ENCODE data around the gene ZNRF1.
"Not testable (repeated sequence)": the region's sequence is repeated elsewhere in the genome, so short reads cannot be mapped to it uniquely, and the experiment has no call there.

Gene ZNRF1

GRCh38 chr16:74975591-74975990 lies 23.2 kb upstream of the ZNRF1 start:
- no peak overlapping the region for H3K4me3 ChIP-seq (replicated peaks; ENCODE audit: low read depth, low read length)
- TF ChIP-seq CTCF (IDR thresholded peaks at IDR 0.05; ENCODE audit: low read length, missing control alignments): no peak
- DNase-seq (ENCODE audit: low read depth): no peak

- no peak for TF ChIP-seq CTCF (IDR thresholded peaks at IDR 0.05; ENCODE audit: low read length, missing control alignments)
- no peak for DNase-seq (ENCODE audit: low read depth)
- H3K4me3 ChIP-seq (replicated peaks; ENCODE audit: low read depth, low read length): no peak overlapping the region
Observed at GRCh38 chr16:74982256-74982655, 16.6 kb upstream of the ZNRF1 start.

- DNase-seq (ENCODE audit: low read depth): no peak
- peak overlapping the region; percentile 100 for H3K4me3 ChIP-seq (replicated peaks; ENCODE audit: low read depth, low read length)
- no peak for TF ChIP-seq CTCF (IDR thresholded peaks at IDR 0.05; ENCODE audit: low read length, missing control alignments)
Observed at GRCh38 chr16:74984194-74984528, 14.7 kb upstream of the ZNRF1 start.

GRCh38 chr16:74984529-74985296 lies 14.1 kb upstream of the ZNRF1 start, which contains the start of gene WDR59:
TSS of gene WDR59 (minus strand) at chr16:74985123. CDS start at chr16:74985017, 106 bp downstream.
- no peak for TF ChIP-seq CTCF (IDR thresholded peaks at IDR 0.05; ENCODE audit: low read length, missing control alignments)
- DNase-seq (ENCODE audit: low read depth): peak; percentile 99
- peak within 1 kb of the TSS; percentile 100 for H3K4me3 ChIP-seq (replicated peaks; ENCODE audit: low read depth, low read length)

GRCh38 chr16:74987027-74987681 lies 11.7 kb upstream of the ZNRF1 start:
- no peak overlapping the region for H3K4me3 ChIP-seq (replicated peaks; ENCODE audit: low read depth, low read length)
- no peak for TF ChIP-seq CTCF (IDR thresholded peaks at IDR 0.05; ENCODE audit: low read length, missing control alignments)
- DNase-seq (ENCODE audit: low read depth): no peak

GRCh38 chr16:74989864-74990263 lies 9.0 kb upstream of the ZNRF1 start:
- not testable (repeated sequence) for H3K4me3 ChIP-seq (replicated peaks; ENCODE audit: low read depth, low read length); DNase-seq (ENCODE audit: low read depth)

- TF ChIP-seq CTCF (IDR thresholded peaks at IDR 0.05; ENCODE audit: low read length, missing control alignments): no peak
- no peak overlapping the region for H3K4me3 ChIP-seq (replicated peaks; ENCODE audit: low read depth, low read length)
Observed at GRCh38 chr16:74990832-74991231, 8.0 kb upstream of the ZNRF1 start.

More at GRCh38 chr16:74990832-74991231, 8.0 kb upstream of the ZNRF1 start:
- no peak for DNase-seq (ENCODE audit: low read depth)
